ENCODE results near the gene ADCY6.

ADCY6 gene

DNA sequence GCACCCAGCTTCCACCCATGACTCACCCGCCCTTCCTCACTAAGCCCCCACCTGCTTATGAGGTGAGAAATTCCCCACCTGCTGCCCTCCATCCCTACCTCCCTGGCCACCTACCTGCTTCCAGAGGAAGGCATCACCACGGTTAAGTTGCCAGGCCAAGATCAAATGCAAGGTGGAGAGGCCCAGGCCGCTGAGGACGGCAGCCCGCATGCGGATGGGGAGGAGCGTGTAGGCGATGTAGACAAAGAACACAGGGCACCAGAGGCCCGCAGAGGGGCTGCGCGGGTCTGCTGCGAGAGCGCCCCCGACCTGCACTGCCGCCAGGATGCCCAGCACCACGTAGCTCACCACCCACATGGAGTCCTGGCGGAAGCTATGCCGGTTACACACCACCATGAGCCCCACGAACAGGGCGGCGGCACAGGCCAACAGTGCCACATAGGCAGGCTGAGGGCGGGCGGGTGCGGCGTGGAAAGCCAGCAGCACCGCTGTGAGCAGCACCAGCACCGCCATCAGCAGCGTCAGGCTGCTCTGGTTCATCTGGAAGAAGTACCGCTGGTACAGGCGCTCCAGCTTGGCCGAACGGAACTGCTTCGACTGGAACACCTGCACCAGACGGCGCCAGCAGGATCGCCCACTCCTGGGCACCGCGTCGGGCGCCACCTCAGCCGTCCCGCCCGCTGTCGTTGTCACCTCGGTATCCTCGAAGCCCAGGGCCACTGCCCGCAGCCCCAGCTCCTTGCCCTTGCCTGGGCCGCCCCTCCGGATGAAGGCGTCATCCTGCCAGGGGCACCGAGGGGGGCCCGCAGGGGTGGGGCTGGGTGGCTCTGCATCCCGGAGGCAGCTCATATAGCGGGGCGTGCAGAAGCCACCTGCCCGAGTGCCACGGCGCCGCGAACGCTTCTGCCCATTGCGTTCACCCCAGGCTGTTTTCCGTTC, 6.2 kb downstream of the ADCY6 start:
- DNase-seq = no peak

DNA sequence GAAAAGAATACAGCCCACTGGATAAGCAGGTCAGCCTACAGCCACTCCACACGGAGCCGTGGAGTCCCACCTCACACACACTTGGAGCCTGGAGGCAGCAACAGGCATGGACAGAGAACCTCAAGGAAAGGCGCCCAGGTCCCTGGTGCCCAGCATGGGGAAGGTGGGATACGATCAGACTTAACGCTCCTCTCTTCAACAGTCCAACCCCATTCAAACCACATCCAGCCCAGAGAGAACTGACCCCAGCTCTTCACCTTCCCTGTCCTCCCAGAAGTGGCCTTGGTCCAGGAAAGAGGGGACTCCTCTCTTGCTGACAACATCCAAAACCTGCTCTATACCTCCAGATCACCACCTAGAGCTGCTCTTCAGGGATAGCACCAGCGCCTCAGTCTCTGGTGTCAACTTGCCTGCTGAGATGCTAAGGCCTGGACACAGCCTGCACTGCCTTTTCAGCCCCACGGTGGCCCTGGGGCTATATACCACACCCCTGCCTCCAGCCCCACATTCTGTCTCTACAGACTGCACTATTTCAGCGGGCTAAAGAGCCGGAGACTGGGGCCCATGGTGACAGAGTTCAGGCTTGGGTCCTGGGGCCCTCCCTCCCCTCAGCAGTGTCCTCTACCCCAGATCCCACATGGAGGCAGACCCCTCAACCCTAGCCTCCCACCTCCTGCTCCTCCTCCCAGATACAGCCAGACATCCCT, 7.0 kb downstream of the ADCY6 start:
- no peak for DNase-seq

DNA sequence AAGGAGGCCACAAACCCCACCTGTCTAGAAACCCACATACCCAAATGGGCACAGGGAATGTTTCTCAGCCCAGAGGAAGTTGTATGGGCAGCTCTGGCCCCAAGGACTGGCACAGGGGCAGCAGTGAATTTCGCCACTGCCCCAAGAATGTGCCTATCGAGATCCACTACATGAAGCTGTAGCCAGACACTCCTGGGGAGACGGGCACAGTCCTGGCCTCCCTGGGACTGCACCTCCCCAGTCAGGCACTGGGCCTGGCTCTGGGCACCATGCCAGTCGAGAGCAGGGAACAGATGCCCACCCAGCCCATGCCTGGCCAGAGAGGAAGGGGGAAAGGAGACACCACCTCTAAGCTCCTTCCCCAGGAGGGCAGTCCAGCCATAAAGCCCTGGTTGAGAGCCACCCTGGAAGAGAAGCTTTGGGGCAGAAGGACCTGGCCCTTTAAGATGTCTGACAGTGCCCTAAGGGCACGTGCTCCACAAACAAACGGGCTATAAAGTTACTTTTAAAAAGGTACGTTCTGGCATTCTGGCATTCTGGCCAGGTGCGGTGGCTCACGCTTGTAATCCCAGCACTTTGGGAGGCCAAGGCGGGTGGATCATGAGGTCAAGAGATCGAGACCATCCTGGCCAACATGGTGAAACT, 8.4 kb downstream of the ADCY6 start:
- no peak for DNase-seq

DNA sequence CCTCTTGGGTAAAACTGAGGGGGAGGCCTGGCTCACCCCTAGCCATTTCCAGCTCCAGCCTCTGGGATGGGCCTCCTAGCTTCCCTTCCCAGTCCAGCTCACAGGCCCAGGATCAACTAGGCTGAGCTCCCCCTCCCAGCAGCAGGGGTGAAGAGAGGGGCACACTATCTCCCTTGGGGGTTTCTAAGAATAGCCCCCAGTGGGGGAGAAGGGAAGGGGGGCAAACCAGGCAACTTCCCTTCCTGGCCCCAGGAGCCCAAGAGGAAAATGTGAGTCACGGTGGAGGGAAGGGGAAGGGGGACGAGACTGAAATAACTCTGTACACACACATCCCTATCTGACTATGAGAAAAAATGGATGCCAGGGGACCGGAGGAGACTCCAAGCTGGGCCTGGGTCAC, 9.0 kb downstream of the ADCY6 start:
- no peak for DNase-seq

DNA sequence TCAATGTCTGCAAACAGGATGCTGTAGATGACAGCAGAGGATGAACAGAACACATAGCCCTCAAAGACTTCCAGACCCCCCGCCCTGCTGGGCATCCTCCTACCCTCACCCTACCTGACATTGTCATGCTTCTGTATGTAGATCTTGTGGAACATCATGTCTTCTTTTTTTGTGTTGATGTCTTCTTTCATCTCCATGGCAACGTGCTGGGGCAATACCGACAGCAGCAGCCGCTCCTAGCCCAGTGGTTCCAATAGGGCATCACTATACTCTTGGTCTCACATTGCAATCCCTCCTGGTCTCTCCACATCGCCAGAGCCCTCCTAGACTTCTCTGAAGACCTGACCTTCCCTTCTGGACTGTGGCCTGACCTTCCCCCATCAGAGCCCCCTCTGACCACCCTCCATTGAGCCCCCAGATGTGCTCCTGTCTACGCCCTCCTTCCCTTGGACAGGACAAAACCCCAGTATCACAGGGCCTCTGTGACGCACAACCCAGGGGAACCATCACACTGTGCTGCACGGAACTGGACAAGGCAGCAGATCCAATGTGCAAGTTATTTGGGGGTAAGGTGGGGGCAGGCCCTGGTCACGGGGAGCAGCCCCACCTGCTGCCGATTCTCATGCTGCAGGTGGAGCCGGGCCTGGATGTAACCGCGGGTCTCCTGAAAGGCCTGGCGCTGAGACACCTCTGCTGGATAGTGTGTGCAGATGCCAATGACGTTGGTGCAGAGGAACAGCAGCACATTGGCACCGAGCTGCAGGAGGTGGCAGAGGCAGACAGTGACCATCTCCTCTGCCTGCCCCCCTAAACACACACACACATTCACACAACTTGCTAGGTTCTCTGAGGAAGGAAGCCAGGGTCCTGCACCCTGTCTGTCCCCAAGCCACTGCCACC, 11.1 kb downstream of the ADCY6 start:
- DNase-seq = no peak

DNA sequence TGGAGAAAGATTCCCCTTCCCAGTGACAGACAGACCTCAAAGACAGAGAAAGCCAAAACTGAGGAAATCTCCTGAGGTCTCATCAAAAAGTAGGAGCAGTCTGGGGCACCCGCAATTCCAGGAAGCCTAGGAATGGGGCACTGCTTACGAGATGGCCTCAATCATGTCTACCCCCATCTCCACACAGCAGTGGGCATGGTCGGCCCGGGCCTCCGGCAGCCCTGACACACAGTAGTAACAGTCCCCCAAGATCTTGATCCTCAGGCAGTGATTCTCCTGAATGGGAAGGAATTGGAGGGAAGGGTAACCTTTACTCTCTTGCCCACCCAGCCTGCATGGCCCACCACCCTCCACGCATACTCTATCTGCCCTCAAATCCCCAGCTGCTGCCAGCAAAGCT, 11.9 kb downstream of the ADCY6 start:
- no peak for DNase-seq

DNA sequence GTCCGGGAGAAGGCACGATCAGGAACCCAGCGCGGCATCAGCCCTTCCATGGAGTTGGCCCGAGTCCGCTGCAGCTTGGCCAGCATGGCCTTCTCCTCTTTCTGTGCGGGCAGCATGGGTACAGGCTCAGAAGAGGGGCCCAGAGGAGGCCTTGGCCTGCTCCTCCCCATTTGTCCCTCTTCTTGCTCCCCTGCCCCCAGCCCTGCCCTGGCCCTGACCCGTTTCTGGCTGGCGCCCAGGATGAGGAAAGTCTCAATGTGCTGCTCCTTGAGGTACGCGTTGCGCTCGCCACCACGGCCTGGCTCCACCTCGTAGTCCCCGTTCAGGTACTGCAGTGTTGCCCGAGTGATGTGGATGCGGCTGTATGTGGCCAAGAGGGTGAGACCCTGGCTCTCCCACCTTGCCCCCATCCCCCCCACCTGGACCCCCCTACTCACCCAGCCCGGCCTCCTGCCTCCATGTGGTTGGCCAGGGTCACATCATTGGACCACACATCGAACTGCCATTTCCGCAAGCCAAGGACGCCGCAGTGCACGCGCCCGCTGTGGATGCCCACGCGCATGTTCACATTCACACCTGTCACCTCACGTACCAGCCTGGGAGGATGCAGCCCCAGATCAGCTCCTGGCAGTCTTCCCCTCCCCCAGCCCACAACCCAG, 12.8 kb downstream of the ADCY6 start:
- no peak for DNase-seq

DNA sequence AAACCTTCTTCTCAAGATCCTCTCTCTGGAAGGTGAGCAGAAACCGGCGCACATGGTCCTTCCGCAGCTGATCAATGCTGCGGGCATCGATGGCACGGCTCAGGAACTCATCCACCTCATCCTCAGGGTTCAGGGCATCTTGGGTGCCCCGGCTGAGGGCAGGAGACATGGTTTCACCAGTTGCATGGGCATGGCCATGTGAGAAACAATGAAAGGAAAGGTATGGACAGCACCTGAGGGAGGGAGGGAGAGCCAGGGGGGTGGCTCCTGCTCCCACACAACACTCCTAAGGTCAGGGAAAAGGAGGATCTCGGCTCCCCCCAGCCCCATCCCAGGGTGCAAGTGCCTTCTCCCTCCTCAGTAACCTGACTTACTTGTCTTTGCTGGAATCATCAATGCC, 13.6 kb downstream of the ADCY6 start:
- no peak for DNase-seq

DNA sequence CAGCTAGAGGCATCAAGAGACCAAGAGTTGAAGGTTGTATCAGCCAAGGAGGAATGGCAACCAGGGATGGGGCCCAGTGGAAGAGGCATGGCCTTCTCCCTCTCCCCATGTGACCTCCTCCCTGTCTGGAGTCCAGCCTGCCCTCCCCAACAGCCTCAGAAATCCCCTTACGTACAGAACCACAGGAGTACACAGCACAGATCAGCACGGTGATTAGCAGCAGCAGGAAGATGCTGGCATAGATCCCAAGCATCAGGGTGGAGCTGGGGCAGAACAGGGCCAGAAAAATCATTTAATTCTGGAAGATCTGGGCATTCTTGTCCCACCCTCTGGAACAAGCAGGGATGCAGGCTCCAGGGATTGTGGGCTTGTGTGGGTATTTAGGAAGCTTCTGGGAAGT, 14.4 kb downstream of the ADCY6 start:
- no peak for DNase-seq

DNA sequence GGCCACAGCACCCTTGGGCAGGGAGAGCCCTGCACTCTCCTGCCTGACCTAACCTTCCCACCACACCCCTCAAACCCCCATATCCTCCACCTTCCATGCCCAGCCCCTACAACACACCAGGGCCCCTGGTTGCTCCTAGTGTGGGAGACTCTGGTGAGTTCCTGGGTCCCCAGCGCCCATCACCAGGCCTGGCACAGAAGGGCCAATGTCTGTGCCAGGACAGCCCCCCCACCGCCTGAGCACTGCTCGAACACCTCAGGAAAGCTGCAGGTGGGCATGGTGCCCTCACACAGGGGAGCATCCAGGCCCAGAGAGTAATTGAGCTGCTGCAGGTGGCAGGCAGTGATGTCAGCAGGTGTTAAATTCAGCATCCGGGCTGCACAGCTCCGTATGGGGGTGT, 15.2 kb downstream of the ADCY6 start:
- DNase-seq = no peak

DNA sequence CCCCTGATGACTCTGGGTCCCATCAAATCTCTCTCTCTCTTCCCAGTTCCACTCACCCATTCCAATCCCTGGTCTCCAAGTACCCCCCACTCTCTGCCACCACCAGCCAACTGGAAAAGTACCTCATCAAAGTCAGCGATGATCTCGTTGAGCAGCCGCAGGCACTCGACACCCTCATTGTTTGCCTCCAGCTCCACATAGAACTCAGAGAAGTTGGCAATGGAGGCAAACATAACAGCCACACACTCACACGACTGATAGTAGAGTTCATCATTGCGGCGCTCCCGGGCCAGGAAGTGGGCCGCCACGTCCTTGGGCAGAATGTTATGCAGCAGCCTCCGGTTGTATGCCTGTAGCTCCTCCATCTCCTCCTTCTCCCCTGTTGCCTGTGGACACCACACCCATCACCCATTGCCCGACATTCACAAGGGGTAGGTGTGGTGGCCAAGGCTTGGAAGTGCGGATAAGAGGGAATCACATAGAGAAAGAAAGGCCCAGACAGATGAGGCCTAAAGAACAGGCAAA, 17.2 kb downstream of the ADCY6 start:
- DNase-seq = no peak

DNA sequence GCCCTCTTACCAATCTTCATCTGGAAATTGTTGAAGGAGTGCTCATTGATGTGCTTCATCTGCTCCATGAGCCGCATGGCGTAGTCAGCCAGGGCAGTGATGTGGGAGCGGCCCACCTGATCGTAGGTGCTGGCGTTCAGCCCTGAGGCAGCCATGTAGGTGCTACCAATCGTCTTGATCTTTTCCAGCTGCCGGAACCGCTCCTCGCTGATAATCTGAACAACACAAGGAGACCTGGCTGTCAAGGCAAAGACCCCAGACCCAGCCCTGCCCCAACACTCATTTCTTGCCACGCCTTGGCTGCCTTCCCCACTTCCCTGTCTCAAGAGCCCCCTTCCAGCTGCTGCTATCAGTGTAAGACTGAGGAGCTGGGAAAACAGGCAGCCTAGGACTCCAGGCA, 18.1 kb downstream of the ADCY6 start:
- DNase-seq = no peak

DNA sequence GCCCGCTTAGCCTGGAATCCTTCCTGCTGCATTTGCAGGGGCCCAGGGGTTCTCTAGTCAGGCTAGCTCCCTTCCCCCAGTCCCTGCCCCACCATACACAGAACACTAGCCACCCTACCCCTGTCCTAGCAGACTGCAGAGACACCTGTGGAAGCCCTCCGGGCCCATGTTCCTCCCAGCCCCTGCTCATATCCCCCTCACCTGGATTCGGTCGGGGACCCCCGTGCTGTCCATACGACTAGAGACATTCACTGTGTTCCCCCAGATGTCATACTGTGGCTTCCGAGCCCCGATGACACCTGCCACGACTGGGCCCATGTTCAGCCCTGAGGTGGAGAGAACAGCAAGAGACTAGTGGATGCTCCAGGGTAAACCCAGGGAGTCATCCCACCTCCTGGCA, 20.2 kb downstream of the ADCY6 start:
- no peak for DNase-seq

DNA sequence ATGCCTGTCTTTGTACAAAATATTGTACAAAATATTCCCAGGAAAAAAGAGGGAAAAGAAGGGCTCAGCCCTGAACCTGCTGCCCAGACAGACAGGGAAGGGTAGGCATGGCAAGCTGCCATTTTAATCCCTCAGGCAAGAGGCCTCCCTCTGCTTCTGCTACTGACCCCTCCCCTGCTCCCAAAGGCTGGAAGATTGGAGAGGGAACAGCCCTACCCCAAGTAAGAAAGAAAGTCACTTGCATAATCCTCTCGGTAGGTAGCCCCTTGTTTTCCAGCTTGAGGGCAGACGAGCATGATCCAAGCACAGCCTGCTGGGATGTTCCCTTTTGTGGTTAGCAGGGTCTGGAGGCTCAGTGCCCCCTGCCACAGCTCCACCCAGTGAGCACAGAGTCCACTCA, 20.7 kb downstream of the ADCY6 start:
- DNase-seq = no peak

DNA sequence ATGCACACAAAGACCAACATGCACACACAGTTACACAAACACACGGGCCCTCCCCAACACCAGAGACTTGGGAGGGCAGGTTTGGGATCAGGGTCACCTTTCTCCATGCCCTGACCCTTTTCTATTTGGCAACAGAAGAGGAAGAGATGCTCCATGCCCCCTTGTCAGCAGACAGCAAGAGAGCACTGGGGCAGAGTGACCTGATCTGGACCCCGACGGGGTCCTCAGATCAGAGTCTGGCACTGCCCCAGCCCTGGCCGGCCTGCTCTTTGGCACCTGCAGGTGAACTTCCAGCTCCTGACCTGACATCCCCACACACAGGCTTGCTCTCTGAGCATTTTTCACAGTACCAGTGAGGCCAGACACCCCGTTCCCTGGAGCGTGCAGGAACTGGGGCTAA, 21.4 kb downstream of the ADCY6 start:
- DNase-seq = no peak

DNA sequence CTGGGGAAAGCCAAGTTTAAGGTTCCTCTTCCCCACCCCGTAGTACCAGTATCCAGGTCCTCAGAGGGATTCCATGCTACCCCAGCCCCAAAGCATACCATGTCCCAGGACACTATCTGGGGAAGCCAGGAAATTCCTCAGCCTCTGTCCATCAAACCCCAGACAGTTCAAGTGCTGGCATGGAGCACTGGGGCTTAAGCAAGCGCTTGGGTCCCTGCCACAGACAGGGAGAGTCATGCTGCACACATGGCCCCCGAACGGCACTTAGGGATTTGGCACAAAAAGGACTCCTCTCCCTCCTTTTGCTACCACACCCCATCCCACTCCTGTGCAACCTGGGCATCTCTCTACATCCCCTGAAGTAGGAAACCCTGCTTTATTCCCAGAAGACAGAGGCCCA, 21.8 kb downstream of the ADCY6 start:
- no peak for DNase-seq

DNA sequence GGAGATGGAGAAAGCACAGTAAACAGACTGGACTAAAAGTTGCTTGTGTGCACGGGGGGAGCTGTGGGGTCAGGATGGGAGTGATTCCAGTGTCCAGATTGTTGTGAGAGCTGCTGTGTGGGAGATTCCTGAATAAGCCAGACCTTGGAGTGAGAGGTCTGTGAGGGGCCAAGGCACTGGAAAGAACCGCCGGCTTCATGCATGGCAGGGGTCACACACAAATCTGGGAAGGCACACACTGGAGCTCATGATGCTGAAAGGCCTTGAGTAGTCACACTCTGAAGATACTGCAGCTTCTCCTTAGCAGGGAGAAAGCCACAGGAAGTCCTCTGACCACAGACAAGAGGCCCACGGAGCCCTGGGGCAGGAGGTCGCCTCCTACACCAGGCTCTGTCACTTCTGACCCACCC, 23.1 kb downstream of the ADCY6 start:
- no peak for DNase-seq

DNA sequence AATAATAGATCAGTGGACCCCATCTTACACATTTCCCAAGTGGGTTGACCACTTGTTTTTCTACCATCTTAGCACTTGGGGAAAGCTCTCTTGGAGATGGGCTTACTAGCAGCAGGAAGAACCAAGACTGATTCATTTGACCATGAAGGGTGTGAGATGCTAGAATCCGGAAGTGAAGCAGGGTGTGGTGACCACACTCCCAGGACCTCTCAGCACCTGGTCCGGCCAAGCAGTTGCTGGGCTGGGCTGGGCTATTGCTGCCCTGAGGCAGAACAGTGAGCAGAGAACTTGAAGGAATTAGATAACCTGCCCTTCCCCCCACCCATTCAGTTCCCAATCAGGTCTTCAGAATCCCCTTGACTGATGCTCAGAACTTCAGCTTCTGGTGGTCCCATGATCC, 24.4 kb downstream of the ADCY6 start:
- no peak for DNase-seq

DNA sequence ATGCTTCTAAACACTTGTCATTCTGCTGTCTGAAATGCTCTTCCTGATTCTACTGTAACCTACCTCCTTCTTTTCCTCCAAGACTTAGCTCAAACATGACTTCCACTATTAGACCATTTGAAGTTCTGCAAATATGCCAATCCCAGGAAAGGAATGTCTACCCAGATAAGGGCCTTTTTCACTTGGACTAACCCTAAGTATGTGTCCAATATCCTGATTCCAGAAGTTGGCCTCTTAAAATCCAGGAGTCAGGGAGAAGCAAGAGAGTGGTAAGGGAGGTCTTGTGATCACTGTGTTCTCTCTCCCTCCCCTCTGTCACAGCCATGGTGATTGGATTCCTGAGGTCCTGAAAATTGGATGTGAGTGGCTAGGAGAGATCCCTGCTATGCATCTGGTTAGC, 30.2 kb downstream of the ADCY6 start:
- DNase-seq = no peak

DNA sequence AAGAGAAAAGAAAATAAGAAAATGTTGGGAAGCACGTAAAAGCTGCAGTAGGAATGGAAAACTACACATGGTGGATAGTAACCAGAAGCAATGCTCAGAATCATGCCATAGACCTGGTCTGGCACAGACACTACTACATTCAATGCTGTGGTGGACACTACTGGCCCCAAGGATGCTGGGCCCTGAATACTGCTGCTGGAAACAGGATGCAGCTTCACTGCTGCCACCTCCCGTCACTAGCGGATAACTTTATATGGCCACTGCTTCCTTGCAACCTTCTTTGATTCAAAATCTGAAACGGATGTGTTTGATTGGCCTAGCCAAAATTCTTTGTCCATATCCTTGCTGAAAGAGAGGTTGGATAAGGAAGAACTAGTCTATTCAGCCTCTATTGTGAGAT, 30.7 kb downstream of the ADCY6 start:
- DNase-seq = no peak

DNA sequence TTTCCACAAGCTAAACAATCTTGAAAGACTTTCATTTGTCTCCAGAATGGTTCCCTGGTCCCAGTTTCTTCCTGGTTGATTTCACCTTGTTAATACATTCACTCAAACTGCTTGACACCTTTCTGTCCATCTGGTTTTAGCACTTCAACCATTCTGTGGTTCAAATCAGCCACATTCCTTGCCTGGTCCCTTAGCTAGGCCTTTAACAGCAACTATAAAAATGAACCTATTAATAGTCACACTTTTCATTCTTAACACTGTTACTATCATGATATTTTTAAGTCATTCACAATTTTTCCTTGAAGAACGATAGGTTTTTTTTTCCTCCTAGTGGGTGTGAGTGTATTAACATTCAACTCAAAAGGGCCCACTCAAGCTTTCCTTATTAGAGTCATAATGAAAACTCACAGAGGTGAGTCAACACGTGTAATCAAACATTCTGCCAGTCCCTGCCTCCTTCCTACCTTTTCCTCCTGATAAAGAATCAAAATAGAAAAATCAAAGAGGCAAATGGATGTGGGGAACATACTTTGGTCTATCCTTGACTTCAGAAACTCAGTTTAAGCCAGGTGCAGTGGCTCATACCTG, 38.0 kb downstream of the ADCY6 start:
- no peak for DNase-seq

DNA sequence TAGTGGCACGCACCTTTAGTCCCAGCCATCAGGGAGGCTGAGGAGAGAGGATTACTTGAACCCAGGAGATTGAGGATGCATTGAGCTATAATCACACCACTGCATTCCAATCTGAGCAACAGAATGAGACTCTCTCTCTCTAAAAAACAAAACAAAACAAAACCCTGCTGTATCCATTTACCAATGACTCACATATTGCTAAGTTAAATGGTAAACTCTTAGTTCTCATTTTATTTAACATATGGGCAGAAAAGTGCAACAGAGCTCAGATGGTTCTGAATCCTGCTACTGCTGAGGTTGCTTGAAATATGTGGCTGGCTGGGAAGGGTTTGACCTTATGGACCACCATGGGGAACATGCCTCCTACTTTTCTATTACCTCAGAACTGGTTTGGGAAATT, 38.7 kb downstream of the ADCY6 start:
- no peak for DNase-seq

Data from activated gamma-delta T cell (primary cell).